ENCODE results near the gene FLRT1. TPM values are rescaled to one million over a fixed set of nuclear protein-coding genes. Genes with fewer than 3 reads are reported as not detected.

Gene FLRT1
- total RNA-seq, 2 donors from 2014 or later, result 0.67 to 1.7 TPM

DNA sequence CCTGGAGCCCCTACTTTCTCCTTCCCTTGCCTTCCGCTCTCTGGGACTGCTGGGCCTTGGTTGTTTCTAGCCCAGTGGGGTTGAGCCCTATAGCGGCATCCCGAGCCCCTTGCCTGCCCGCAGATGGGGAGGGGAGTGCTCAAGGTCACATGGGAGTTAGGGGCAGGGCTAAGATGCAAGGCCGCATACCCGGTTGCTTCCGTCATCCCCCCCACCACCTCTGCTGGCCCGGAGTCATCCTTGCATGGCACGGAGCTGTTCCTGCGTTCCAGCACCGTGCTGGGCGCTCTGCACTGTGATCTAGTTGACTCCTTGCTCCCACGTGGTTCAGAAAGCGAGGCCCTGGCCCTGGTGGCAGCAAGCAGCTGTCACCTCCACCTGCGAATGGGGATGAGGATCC lies 18.0 kb downstream of the FLRT1 start:
- Histone ChIP-seq H3K36me3 (no peaks in the 10 kb centered on the region), H3K4me1 (peaks cover 0 to 46% of the 10 kb centered on the region in 2 donors), H3K4me3 (no peak overlapping the region), H3K27me3 (no peaks in the 10 kb centered on the region), H3K9me3 (no peaks in the 10 kb centered on the region), H3K27ac (no peak overlapping the region)
- DNase-seq (ENCODE audit: low spot score), result no peak
- TF ChIP-seq, protein P1, sequence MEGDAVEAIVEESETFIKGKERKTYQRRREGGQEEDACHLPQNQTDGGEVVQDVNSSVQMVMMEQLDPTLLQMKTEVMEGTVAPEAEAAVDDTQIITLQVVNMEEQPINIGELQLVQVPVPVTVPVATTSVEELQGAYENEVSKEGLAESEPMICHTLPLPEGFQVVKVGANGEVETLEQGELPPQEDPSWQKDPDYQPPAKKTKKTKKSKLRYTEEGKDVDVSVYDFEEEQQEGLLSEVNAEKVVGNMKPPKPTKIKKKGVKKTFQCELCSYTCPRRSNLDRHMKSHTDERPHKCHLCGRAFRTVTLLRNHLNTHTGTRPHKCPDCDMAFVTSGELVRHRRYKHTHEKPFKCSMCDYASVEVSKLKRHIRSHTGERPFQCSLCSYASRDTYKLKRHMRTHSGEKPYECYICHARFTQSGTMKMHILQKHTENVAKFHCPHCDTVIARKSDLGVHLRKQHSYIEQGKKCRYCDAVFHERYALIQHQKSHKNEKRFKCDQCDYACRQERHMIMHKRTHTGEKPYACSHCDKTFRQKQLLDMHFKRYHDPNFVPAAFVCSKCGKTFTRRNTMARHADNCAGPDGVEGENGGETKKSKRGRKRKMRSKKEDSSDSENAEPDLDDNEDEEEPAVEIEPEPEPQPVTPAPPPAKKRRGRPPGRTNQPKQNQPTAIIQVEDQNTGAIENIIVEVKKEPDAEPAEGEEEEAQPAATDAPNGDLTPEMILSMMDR (IDR thresholded peaks at IDR 0.05), result no peak

DNA sequence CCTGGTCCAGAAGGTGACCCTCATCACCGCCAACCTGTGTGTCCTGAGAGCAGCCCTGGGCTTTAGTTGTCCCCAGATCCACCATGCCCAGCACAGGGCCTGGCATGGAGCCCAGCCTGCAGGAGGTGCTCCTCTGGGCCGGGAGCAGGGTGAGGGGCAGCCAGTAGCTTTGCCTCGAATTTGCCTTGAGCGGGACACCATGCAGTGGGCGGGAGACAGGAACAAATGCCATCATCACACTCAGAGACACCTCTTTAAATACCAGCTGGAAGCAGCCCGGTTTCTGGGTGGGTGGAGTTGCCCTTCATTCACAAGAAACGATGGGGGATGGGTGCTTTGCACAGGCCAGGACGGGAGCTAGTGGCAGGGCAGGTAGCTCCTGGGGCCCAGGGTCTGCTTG lies 19.3 kb downstream of the FLRT1 start:
- Histone ChIP-seq H3K4me1 (peaks cover 0 to 52% of the 10 kb centered on the region in 2 donors), H3K36me3 (no peaks in the 10 kb centered on the region), H3K27ac (peak overlapping the region; percentile 64 to 80), H3K9me3 (no peaks in the 10 kb centered on the region), H3K4me3 (no peak overlapping the region), H3K27me3 (no peaks in the 10 kb centered on the region)
- peak; percentile 71 for DNase-seq (ENCODE audit: low spot score)
- TF ChIP-seq, protein P1 (IDR thresholded peaks at IDR 0.05), result no peak

DNA sequence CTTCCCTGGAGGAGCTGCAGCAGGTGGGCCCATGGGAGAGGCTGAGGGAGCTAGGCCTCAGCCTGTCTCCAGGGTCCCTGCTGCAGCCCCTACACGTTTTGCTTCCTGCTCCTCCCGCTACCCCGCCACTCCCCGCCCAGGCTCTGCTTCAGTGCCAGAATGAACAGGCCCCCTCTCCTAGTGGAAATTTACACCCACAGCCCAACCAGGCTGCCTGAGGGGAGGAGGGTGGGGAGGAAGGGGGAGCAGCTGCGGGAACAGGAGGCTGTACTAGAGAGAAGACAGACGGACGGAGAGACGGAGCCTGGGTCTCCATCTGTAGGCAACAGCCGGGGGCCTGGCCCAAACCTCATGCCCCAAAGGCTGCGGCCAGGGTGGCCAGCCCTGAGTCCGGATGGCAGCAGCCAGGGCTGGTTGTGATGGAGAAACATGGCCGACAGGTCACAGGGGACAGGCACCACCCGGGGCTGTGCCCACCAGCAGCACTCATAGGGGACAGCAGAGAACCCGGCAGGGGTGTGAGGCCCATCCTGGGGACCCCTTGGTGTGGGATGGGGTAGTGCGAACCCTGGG lies 20.6 kb downstream of the FLRT1 start:
- no peaks in the 10 kb centered on the region for H3K9me3 ChIP-seq
- DNase-seq (ENCODE audit: low spot score), result no peak
- TF ChIP-seq, protein P1 (IDR thresholded peaks at IDR 0.05), result no peak
- H3K27me3 ChIP-seq, result no peaks in the 10 kb centered on the region
- H3K27ac ChIP-seq, result peak overlapping the region; percentile 48 to 80
- H3K4me1 ChIP-seq, result peaks cover 0 to 62% of the 10 kb centered on the region in 2 donors
- no peaks in the 10 kb centered on the region for H3K36me3 ChIP-seq
- H3K4me3 ChIP-seq, result no peak overlapping the region

DNA sequence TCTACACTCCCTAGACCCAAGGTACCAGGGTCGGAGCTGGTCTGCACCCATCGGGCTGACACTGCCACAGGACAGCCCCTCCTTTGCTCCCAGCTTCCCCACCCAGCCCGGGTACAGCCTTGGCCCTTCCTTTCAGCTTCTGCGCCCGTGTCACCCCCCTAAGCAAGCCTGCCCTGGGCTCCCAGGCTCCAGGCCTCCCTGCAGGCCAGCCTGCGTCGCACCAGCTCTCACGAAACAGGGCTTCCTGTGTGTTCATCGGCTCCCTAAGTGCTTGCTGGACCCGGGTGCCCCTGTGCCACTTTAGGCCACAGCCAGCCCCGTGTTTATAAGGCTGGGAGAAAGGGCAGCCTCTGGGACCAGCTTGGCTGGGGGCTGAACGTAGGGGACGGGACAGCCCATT lies 21.1 kb downstream of the FLRT1 start:
- peak overlapping the region; percentile 48 to 80 for H3K27ac ChIP-seq
- H3K9me3 ChIP-seq, result no peaks in the 10 kb centered on the region
- no peaks in the 10 kb centered on the region for H3K27me3 ChIP-seq
- H3K36me3 ChIP-seq, result no peaks in the 10 kb centered on the region
- TF ChIP-seq, protein P1 (IDR thresholded peaks at IDR 0.05), result no peak
- H3K4me3 ChIP-seq, result no peak overlapping the region
- H3K4me1 ChIP-seq, result peaks cover 0 to 65% of the 10 kb centered on the region in 2 donors
- DNase-seq (ENCODE audit: low spot score), result no peak

DNA sequence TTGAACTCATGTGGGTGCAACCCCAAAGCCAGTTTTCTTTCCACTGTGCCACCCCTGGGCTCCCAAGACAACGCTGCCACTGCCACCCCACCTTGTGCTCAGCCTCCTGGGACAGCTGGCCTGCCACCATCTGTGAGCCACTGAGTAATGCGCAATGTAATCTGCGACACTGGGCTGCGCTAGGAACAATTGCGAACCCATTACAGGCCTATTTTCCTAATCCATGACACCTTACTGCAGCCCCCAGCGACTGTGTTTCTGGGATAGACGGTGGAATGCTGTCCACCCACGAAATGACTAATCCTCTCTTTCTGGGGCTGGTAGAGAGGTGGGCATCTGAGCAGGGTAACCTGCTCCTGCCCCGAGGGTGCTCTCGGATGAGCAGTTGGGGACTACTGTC lies 22.2 kb downstream of the FLRT1 start:
- no peaks in the 10 kb centered on the region for H3K27me3 ChIP-seq
- peak overlapping the region; percentile 80 to 83 for H3K27ac ChIP-seq
- H3K36me3 ChIP-seq, result no peaks in the 10 kb centered on the region
- no peaks in the 10 kb centered on the region for H3K9me3 ChIP-seq
- peaks cover 0 to 65% of the 10 kb centered on the region in 2 donors for H3K4me1 ChIP-seq
- no peak overlapping the region for H3K4me3 ChIP-seq
- no peak for DNase-seq (ENCODE audit: low spot score)
- TF ChIP-seq, protein P1 (IDR thresholded peaks at IDR 0.05), result no peak

DNA sequence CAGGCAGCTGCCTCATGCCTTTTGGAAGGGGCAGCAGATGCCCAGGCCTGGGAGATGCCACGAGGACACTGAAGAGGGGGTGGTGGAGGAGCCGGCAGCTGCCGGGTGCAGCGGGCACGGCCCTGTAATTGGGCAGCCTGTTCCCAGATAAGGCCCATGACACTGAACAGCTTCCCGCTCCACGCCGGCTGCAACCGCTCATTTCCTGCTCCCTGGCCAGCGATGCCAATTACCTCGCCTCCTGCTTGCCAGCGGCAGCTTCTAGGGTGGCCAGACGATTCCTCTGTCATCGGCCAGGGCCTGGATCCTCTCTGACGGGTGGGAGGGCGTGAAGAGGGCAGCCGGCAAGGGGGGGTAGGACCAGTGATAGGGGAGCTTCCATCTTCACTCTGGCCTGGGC lies 22.8 kb downstream of the FLRT1 start:
- H3K27ac ChIP-seq, result peak overlapping the region; percentile 80 to 83
- no peaks in the 10 kb centered on the region for H3K27me3 ChIP-seq
- DNase-seq (ENCODE audit: low spot score), result no peak
- peaks cover 0 to 65% of the 10 kb centered on the region in 2 donors for H3K4me1 ChIP-seq
- H3K36me3 ChIP-seq, result no peaks in the 10 kb centered on the region
- TF ChIP-seq, protein P1 (IDR thresholded peaks at IDR 0.05), result no peak
- H3K9me3 ChIP-seq, result no peaks in the 10 kb centered on the region
- no peak overlapping the region for H3K4me3 ChIP-seq
